ENCODE measurements around the gene PRKCH. TPM values are rescaled to one million over a fixed set of nuclear protein-coding genes. Genes with fewer than 3 reads are reported as not detected.

Gene PRKCH
- polyA plus RNA-seq, 1 donor from 2014 or later = 2.0 TPM

GRCh38 chr14:61588419-61588901 lies 267.1 kb downstream of the PRKCH start:
- Histone ChIP-seq H4K20me1 (ENCODE audit: insufficient read depth) (no peaks in the 10 kb centered on the region), H3F3A (ENCODE audit: insufficient read depth, low read length, poor library complexity, severe bottlenecking) (no peaks in the 10 kb centered on the region), H3K9me3 (ENCODE audit: low read length) (no peaks in the 10 kb centered on the region), H3K4me3 (ENCODE audit: low read length) (no peak overlapping the region), H3K9me2 (ENCODE audit: insufficient read depth, low read length) (no peaks in the 10 kb centered on the region), H3K36me3 (ENCODE audit: insufficient read depth, low read length) (no peaks in the 10 kb centered on the region), H3K9ac (ENCODE audit: low read length) (no peak overlapping the region), H3K4me2 (ENCODE audit: low read length) (no peak overlapping the region), H3K27me3 (ENCODE audit: insufficient read depth, low read depth, low read length) (no peaks in the 10 kb centered on the region), H3K79me2 (replicated peaks; ENCODE audit: insufficient read depth, low read length) (no peaks in the 10 kb centered on the region), H3K27ac (ENCODE audit: low read length) (no peak overlapping the region), H2AFZ (ENCODE audit: low read depth, low read length) (no peak overlapping the region)
- no peak for TF ChIP-seq MXI1 (conservative IDR thresholded peaks at IDR 0.05; ENCODE audit: poor library complexity, severe bottlenecking)
- no peak for TF ChIP-seq EZH2 (IDR thresholded peaks at IDR 0.05; ENCODE audit: borderline replicate concordance, insufficient read depth, low read length, poor library complexity, severe bottlenecking)
- no peak for TF ChIP-seq EP300 (conservative IDR thresholded peaks at IDR 0.05; ENCODE audit: poor library complexity, severe bottlenecking)
- no peak for TF ChIP-seq REST (IDR thresholded peaks at IDR 0.05; ENCODE audit: borderline replicate concordance)
- TF ChIP-seq TAF1 (IDR thresholded peaks at IDR 0.05; ENCODE audit: low read depth) = no peak
- TF ChIP-seq POLR2AphosphoS5 (IDR thresholded peaks at IDR 0.05) = no peak

- Histone ChIP-seq H3K9ac (ENCODE audit: low read length) (no peak overlapping the region), H2AFZ (ENCODE audit: low read depth, low read length) (no peak overlapping the region), H3K36me3 (ENCODE audit: insufficient read depth, low read length) (no peaks in the 10 kb centered on the region), H3K4me3 (ENCODE audit: low read length) (no peak overlapping the region), H3K27me3 (ENCODE audit: insufficient read depth, low read depth, low read length) (no peaks in the 10 kb centered on the region), H3K4me2 (ENCODE audit: low read length) (no peak overlapping the region), H3K9me2 (ENCODE audit: insufficient read depth, low read length) (no peaks in the 10 kb centered on the region), H4K20me1 (ENCODE audit: insufficient read depth) (no peaks in the 10 kb centered on the region), H3K27ac (ENCODE audit: low read length) (no peak overlapping the region), H3K9me3 (ENCODE audit: low read length) (no peaks in the 10 kb centered on the region), H3F3A (ENCODE audit: insufficient read depth, low read length, poor library complexity, severe bottlenecking) (no peaks in the 10 kb centered on the region), H3K79me2 (replicated peaks; ENCODE audit: insufficient read depth, low read length) (no peaks in the 10 kb centered on the region)
- TF ChIP-seq REST (IDR thresholded peaks at IDR 0.05; ENCODE audit: borderline replicate concordance) (no peak), POLR2AphosphoS5 (IDR thresholded peaks at IDR 0.05) (no peak), SMC3 (conservative IDR thresholded peaks at IDR 0.05; ENCODE audit: poor library complexity) (no peak), EP300 (conservative IDR thresholded peaks at IDR 0.05; ENCODE audit: poor library complexity, severe bottlenecking) (no peak)
These were observed 268.6 kb downstream of the PRKCH start for GRCh38 chr14:61589691-61590581.
